ENCODE data around the gene PYCR2. TPM values are rescaled to one million over a fixed set of nuclear protein-coding genes. Genes with fewer than 3 reads are reported as not detected.
"Not testable (repeated sequence)": the region's sequence is repeated elsewhere in the genome, so short reads cannot be mapped to it uniquely, and the experiment has no call there.

The PYCR2 gene
- polyA plus RNA-seq, 4 donors = 31.9 to 68.0 (median 36.7) TPM

DNA sequence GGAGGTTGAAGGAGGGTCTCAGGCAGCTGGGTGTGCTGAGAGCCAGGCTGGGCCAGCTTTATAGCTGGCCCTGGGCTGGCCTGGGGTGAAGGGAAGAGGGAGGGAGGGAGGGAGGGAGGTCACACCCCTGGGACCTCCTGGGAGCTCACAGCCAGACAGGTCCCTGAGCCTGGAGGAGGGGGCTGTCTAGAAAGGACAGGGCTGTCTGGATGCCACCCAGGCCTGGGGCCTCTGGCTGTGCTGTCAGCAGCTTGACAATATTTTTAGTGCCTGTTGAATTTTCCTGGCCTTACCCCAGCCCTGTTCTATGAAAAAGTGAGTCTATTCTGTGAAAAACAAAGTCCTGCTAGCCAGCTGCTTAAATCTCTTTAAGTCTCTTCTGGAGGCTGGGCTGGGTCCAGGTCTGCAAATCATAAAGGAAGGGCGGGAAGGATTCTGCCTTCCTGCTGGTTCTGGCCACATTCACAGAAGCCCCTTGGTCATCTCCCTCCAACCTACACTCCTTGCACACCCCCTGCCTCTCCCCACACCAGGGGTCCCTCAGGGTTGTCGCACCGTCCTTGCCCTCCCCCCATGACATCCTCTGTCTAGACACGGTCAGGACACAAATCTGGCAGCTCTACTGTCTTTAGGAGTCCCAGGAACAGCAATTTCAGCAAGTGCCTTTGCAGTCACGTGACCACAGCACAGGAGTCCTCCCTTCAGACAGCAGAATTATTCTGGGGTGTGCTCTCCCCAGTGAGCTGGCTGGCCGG, 17.3 kb upstream of the PYCR2 start, which contains the start of gene LEFTY2:
Gene LEFTY2, minus strand, starts transcription at position 34 of the 755 bp plus-strand sequence. CDS start 80 bp downstream, outside the sequence.
- no peak for FAIRE-seq

DNA sequence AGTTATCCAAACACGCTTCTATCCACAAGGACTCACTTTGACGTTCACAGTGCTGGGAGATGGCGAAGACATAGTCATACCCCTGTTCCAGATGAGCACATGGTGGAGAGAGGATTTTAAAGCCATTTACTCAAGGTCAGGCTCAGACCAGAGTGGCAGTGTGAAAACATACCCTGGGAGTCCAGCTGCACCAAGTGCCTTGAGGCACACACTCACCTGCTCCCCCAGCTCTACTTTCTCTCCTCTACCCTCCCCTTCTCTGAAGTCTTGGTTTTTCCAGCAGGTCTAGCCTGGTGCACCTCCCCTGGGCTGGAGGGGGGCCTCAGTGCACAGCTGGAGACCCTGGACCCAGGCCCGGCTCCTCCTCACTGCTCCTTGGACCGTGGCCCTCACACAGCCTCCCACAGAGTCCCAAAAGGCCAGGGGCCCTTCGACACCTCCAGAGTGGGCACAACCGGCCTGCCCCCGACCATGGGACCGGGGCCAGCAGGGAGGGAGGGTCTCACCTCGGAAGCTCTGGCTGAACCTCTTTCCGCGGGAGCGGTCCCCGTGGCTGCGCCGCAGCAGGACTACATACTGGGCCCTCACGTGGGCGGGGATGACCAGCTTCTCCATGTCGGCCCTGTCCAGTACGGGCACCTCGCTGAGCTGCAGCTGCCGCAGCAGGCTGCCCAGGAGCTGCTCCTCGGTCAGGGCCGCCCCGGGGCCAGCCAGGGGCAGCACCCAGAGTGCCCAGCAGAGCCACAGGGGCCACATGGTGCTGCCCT, 16.5 kb upstream of the PYCR2 start:
- WGBS, 3 donors = 84 to 94% (median 91%) methylated on average over 25 of the region's 25 CpGs
- Histone ChIP-seq H3K27ac (ENCODE audit: low read depth in 1 of 3, low read length in 2 of 3) (no peak overlapping the region), H3K36me3 (ENCODE audit: control insufficient read depth in 3 of 3, insufficient read depth in 2 of 3, low read depth in 1 of 3, low read length in 3 of 3) (no peaks in the 10 kb centered on the region), H3K9me3 (ENCODE audit: control insufficient read depth in 2 of 2, insufficient read depth in 1 of 2, low read depth in 1 of 2, low read length in 1 of 2) (no peaks in the 10 kb centered on the region), H3K27me3 (ENCODE audit: control insufficient read depth in 3 of 3, insufficient read depth in 3 of 3, low read length in 3 of 3) (peaks cover 0 to 4% (median 0%) of the 10 kb centered on the region in 3 donors), H3K4me3 (ENCODE audit: low read depth in 1 of 3, low read length in 3 of 3) (no peak overlapping the region), H3K4me1 (ENCODE audit: control insufficient read depth in 3 of 3, insufficient read depth in 2 of 3, low read depth in 1 of 3, low read length in 2 of 3) (peaks cover 0 to 3% (median 0%) of the 10 kb centered on the region in 3 donors)
- FAIRE-seq = no peak
- no peak for DNase-seq

More for the DNA sequence above, 17.3 kb upstream of the PYCR2 start, which contains the start of gene LEFTY2:
- Histone ChIP-seq H3K27ac (ENCODE audit: low read depth in 1 of 3, low read length in 2 of 3) (peak within 1 kb of the TSS in 1 of 3 donors; percentile 47), H3K4me1 (ENCODE audit: control insufficient read depth in 3 of 3, insufficient read depth in 2 of 3, low read depth in 1 of 3, low read length in 2 of 3) (peaks cover 0 to 3% (median 0%) of the 10 kb centered on the region in 3 donors), H3K4me3 (ENCODE audit: low read depth in 1 of 3, low read length in 3 of 3) (no peak within 1 kb of the TSS), H3K36me3 (ENCODE audit: control insufficient read depth in 3 of 3, insufficient read depth in 2 of 3, low read depth in 1 of 3, low read length in 3 of 3) (no peaks in the 10 kb centered on the region), H3K27me3 (ENCODE audit: control insufficient read depth in 3 of 3, insufficient read depth in 3 of 3, low read length in 3 of 3) (peaks cover 0 to 8% (median 0%) of the 10 kb centered on the region in 3 donors), H3K9me3 (ENCODE audit: control insufficient read depth in 2 of 2, insufficient read depth in 1 of 2, low read depth in 1 of 2, low read length in 1 of 2) (no peaks in the 10 kb centered on the region)
- DNase-seq = no peak
- WGBS, 3 donors = 66 to 84% (median 84%) methylated on average over 6 of the region's 6 CpGs

DNA sequence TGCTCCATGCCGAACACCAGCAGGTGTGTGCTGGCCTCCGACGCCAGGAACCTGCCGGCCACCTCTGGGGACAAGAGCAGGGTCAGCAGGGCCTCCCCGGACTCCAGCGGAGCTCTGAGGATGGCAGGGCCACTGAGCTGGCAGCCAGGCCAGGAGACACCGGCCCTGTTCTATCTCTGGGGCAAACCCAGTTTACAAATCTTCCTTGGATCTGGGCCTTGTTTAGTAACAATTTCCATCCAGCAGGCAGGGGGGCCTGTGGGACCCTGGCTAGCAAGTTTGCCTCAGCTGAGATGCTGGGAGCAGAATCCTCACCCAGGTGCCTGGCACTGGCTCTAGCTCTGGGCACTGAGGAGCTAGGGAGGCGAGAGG, 15.9 kb upstream of the PYCR2 start:
- not testable (repeated sequence) for H3K27me3 ChIP-seq (ENCODE audit: control insufficient read depth in 3 of 3, insufficient read depth in 3 of 3, low read length in 3 of 3); DNase-seq; FAIRE-seq; H3K4me1 ChIP-seq (ENCODE audit: control insufficient read depth in 3 of 3, insufficient read depth in 2 of 3, low read depth in 1 of 3, low read length in 2 of 3); H3K36me3 ChIP-seq (ENCODE audit: control insufficient read depth in 3 of 3, insufficient read depth in 2 of 3, low read depth in 1 of 3, low read length in 3 of 3); H3K4me3 ChIP-seq (ENCODE audit: low read depth in 1 of 3, low read length in 3 of 3); H3K9me3 ChIP-seq (ENCODE audit: control insufficient read depth in 2 of 2, insufficient read depth in 1 of 2, low read depth in 1 of 2, low read length in 1 of 2); H3K27ac ChIP-seq (ENCODE audit: low read depth in 1 of 3, low read length in 2 of 3)
- WGBS, 3 donors = 60 to 76% (median 72%) methylated on average over 8 of the region's 8 CpGs

DNA sequence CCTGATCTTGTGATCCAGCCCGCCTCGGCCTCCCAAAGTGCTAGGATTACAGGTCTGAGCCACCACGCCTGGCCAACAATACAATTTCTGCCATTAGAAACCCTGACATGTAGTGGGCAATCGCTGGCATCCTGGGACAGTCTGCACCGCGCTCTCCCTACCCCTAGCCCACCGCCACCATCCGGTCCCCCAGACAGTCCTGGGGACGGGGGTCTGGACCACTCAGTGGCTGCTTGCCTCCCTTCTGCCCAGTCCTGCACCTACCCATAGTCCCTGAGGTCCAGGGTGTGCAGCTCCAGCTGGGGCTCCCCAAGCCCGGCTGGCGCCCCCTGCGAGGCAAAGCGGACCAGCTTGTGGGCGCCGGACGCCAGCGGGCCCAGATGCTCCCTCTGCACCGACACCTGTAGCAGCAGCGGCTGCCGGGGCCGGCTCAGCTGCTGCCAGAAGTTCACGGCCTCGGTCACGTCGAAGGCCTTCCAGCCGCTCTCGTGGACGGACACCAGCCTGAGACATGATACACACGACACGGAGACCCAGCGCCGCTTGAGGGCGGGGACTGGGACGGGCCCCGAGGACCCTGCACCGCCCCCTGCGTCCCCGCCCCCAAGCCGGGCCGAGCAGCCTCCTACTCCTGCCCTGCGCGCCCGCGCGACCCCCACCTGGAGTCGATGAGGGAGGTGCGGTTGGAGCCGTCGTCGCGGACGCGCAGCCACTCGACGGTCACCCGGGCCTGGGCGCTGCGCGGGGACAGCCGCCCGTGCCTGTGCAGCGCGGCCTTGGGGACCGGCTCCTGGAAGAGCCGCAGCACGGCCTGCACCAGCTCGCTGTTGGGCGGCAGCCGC, 15.3 kb upstream of the PYCR2 start:
- H3K27ac ChIP-seq (ENCODE audit: low read depth in 1 of 3, low read length in 2 of 3); FAIRE-seq; H3K36me3 ChIP-seq (ENCODE audit: control insufficient read depth in 3 of 3, insufficient read depth in 2 of 3, low read depth in 1 of 3, low read length in 3 of 3); H3K27me3 ChIP-seq (ENCODE audit: control insufficient read depth in 3 of 3, insufficient read depth in 3 of 3, low read length in 3 of 3); H3K9me3 ChIP-seq (ENCODE audit: control insufficient read depth in 2 of 2, insufficient read depth in 1 of 2, low read depth in 1 of 2, low read length in 1 of 2); H3K4me1 ChIP-seq (ENCODE audit: control insufficient read depth in 3 of 3, insufficient read depth in 2 of 3, low read depth in 1 of 3, low read length in 2 of 3); H3K4me3 ChIP-seq (ENCODE audit: low read depth in 1 of 3, low read length in 3 of 3): not testable (repeated sequence)
- 42 to 50% (median 47%) methylated on average over 31 to 64 of the region's 69 CpGs for WGBS, 3 donors
- DNase-seq = peak in 1 of 2 donors; percentile 48

DNA sequence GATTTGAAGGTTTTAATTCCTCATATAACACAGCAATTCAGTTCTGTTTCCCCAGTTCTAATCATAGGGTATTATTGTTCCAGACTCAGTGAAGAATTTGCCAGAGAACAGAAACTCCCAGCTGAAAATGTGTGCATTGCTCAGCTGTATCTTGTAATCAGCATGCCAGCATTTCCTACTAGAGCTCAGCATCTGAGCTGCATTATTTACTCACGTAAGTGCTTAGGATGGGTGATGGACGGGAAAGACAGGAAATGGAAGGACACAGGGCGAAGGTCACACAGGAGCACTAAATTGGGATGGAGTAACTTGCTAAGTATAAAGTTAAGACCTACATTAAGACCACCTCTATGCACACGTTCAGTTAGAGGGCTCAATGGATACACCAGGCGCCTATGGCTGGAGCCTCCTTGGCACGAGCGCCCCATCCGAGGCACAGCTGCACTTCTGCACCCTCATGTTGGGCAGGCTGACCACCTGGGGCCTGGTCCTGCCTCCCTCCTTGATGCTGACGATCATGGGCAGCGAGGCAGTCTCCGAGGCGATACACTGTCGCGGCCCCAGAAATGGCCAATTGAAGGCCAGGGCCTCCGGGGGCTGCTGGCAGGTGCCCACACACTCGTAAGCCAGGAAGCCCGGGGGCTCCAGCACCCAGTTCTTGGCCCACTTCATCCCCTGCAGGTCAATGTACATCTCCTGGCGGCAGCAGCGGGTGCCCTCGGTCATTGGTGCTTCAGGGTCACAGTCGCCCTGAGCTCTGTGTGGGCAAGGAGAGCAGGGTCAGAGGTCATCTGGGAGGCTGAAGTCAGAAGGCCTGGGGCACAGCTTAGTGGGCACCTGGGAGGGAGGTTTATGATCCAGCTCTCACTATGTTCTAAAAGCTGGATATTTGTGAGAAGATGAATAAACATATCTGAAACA, 13.3 kb upstream of the PYCR2 start:
- H3K27ac ChIP-seq (ENCODE audit: low read depth in 1 of 3, low read length in 2 of 3) = no peak overlapping the region
- FAIRE-seq = no peak
- WGBS, 3 donors = 91 to 92% (median 92%) methylated on average over 18 to 21 of the region's 21 CpGs
- no peaks in the 10 kb centered on the region for H3K9me3 ChIP-seq (ENCODE audit: control insufficient read depth in 2 of 2, insufficient read depth in 1 of 2, low read depth in 1 of 2, low read length in 1 of 2)
- no peak for DNase-seq
- H3K27me3 ChIP-seq (ENCODE audit: control insufficient read depth in 3 of 3, insufficient read depth in 3 of 3, low read length in 3 of 3) = peaks cover 0 to 2% (median 0%) of the 10 kb centered on the region in 3 donors
- H3K36me3 ChIP-seq (ENCODE audit: control insufficient read depth in 3 of 3, insufficient read depth in 2 of 3, low read depth in 1 of 3, low read length in 3 of 3) = no peaks in the 10 kb centered on the region
- H3K4me3 ChIP-seq (ENCODE audit: low read depth in 1 of 3, low read length in 3 of 3) = no peak overlapping the region
- H3K4me1 ChIP-seq (ENCODE audit: control insufficient read depth in 3 of 3, insufficient read depth in 2 of 3, low read depth in 1 of 3, low read length in 2 of 3) = peaks cover 0 to 3% (median 0%) of the 10 kb centered on the region in 3 donors

DNA sequence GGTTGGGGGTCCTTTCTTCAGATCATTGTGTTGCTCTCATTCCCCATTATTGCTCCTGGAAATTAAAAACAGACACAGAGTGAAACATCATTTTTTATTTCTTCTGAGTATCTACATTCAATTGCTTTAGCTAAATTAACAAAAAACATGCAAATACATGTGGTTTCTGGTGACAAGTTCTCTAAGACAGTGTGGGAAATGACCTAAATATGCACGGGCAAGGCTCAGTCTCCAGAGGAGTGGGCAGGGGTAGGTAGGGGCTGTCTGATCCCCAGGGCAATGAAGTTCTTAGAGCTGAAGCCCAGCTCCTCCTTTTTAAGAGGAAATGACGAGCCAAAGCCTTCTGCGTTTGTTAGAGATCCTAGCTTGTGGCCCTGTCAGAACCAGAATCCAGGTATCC, 12.5 kb upstream of the PYCR2 start:
- no peaks in the 10 kb centered on the region for H3K36me3 ChIP-seq (ENCODE audit: control insufficient read depth in 3 of 3, insufficient read depth in 2 of 3, low read depth in 1 of 3, low read length in 3 of 3)
- 70 to 83% (median 80%) methylated on average over 3 of the region's 3 CpGs for WGBS, 3 donors
- FAIRE-seq = no peak

DNA sequence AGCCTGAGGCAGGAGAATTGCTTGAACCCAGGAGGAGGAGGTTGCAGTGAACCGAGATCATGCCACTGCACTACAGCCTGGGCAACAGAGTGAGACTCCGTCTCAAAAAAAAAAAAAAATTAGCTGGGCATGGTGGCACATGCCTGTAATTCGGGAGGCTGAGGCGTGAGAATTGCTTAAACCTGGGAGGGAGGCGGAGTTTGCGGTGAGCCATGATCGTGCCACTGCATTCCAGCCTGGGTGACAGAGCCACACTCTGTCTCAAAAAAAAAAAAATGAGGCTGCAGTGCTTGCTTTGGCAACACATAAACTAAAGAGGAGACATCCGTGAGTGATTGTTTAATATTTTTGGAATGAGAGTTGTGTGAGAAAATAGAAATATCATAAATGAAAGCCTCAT, 12.0 kb upstream of the PYCR2 start:
- DNase-seq; H3K9me3 ChIP-seq (ENCODE audit: control insufficient read depth in 2 of 2, insufficient read depth in 1 of 2, low read depth in 1 of 2, low read length in 1 of 2); H3K27ac ChIP-seq (ENCODE audit: low read depth in 1 of 3, low read length in 2 of 3); H3K27me3 ChIP-seq (ENCODE audit: control insufficient read depth in 3 of 3, insufficient read depth in 3 of 3, low read length in 3 of 3); H3K4me3 ChIP-seq (ENCODE audit: low read depth in 1 of 3, low read length in 3 of 3); H3K36me3 ChIP-seq (ENCODE audit: control insufficient read depth in 3 of 3, insufficient read depth in 2 of 3, low read depth in 1 of 3, low read length in 3 of 3); H3K4me1 ChIP-seq (ENCODE audit: control insufficient read depth in 3 of 3, insufficient read depth in 2 of 3, low read depth in 1 of 3, low read length in 2 of 3); FAIRE-seq: not testable (repeated sequence)
- 86 to 88% (median 87%) methylated on average over 8 of the region's 8 CpGs for WGBS, 3 donors

More for the DNA sequence above, 12.5 kb upstream of the PYCR2 start:
- DNase-seq = no peak
- H3K4me3 ChIP-seq (ENCODE audit: low read depth in 1 of 3, low read length in 3 of 3) = no peak overlapping the region
- no peaks in the 10 kb centered on the region for H3K9me3 ChIP-seq (ENCODE audit: control insufficient read depth in 2 of 2, insufficient read depth in 1 of 2, low read depth in 1 of 2, low read length in 1 of 2)
- H3K4me1 ChIP-seq (ENCODE audit: control insufficient read depth in 3 of 3, insufficient read depth in 2 of 3, low read depth in 1 of 3, low read length in 2 of 3) = peaks cover 0 to 3% (median 0%) of the 10 kb centered on the region in 3 donors
- peaks cover 0 to 2% (median 0%) of the 10 kb centered on the region in 3 donors for H3K27me3 ChIP-seq (ENCODE audit: control insufficient read depth in 3 of 3, insufficient read depth in 3 of 3, low read length in 3 of 3)
- H3K27ac ChIP-seq (ENCODE audit: low read depth in 1 of 3, low read length in 2 of 3) = no peak overlapping the region
